BE2C (cell line): Measurements from ENCODE around the gene FARP1.

ENCODE experiments used
- DNase-seq: peaks from one replicate; pipeline ENCODE4 v3.0.0-alpha.2; 2020
- H3K27me3 ChIP-seq: fragments of 250-450 bp; sonication (Bioruptor Pico); 2 replicates; pipeline ENCODE4 v1.5.1; 2020; ENCODE audit warnings: mild to moderate bottlenecking
- H3K36me3 ChIP-seq: fragments of 250-450 bp; sonication (Bioruptor Pico); 2 replicates; pipeline ENCODE4 v1.5.1; 2020; ENCODE audit warnings: mild to moderate bottlenecking
- H3K4me1 ChIP-seq: fragments of 250-450 bp; sonication (Bioruptor Pico); 2 replicates; pipeline ENCODE4 v1.5.1; 2020
- H3K4me3 ChIP-seq: 2 replicates; pipeline ENCODE4 v1.5.1; 2011; ENCODE audit warnings: low read depth, low read length
- H3K9me3 ChIP-seq: fragments of 250-450 bp; sonication (Bioruptor Pico); 2 replicates; pipeline ENCODE4 v1.5.1; 2020
- CTCF ChIP-seq: IDR thresholded peaks from 2 replicates; pipeline ENCODE4 v1.5.1; 2012; ENCODE audit warnings: mild to moderate bottlenecking, low read depth, low read length

The FARP1 gene

GRCh38 chr13:98175043-98175442 lies 32.1 kb downstream of the FARP1 start:
- no peaks in the 10 kb centered on the region; the same call in 1 of the 2 replicates for H3K36me3 ChIP-seq
- no peak for DNase-seq
- no peak overlapping the region for H3K4me3 ChIP-seq
- H3K9me3 ChIP-seq, result no peaks in the 10 kb centered on the region
- H3K4me1 ChIP-seq, result peaks cover 19% of the 10 kb centered on the region
- H3K27me3 ChIP-seq, result no peaks in the 10 kb centered on the region
- no peak for TF ChIP-seq CTCF

GRCh38 chr13:98175823-98176222 lies 32.9 kb downstream of the FARP1 start:
- Histone ChIP-seq H3K27me3 (no peaks in the 10 kb centered on the region), H3K4me1 (peaks cover 19% of the 10 kb centered on the region), H3K9me3 (no peaks in the 10 kb centered on the region), H3K4me3 (no peak overlapping the region), H3K36me3 (no peaks in the 10 kb centered on the region; the same call in 1 of the 2 replicates)
- DNase-seq, result no peak
- no peak for TF ChIP-seq CTCF

- H3K4me3 ChIP-seq, result no peak within 1 kb of the TSS
- no peaks in the 10 kb centered on the region; the same call in 1 of the 2 replicates for H3K36me3 ChIP-seq
- H3K9me3 ChIP-seq, result no peaks in the 10 kb centered on the region
- no peaks in the 10 kb centered on the region for H3K27me3 ChIP-seq
- no peak for DNase-seq
- peaks cover 14% of the 10 kb centered on the region for H3K4me1 ChIP-seq
- TF ChIP-seq CTCF, result no peak
These were observed 34.1 kb downstream of the FARP1 start, which contains the start of gene RNF113B for GRCh38 chr13:98176777-98177608. Gene RNF113B (minus strand): TSS chr13:98177269. CDS start chr13:98177236, 33 bp downstream.

GRCh38 chr13:98180092-98180491 lies 37.2 kb downstream of the FARP1 start:
- no peaks in the 10 kb centered on the region for H3K27me3 ChIP-seq
- no peak for TF ChIP-seq CTCF
- H3K9me3 ChIP-seq, result no peaks in the 10 kb centered on the region
- H3K4me1 ChIP-seq, result no peaks in the 10 kb centered on the region
- no peaks in the 10 kb centered on the region; the same call in 1 of the 2 replicates for H3K36me3 ChIP-seq
- no peak overlapping the region for H3K4me3 ChIP-seq
- DNase-seq, result no peak

GRCh38 chr13:98181111-98181815 lies 38.4 kb downstream of the FARP1 start:
- no peaks in the 10 kb centered on the region; the same call in 1 of the 2 replicates for H3K36me3 ChIP-seq
- DNase-seq, result no peak
- no peak for TF ChIP-seq CTCF
- H3K4me3 ChIP-seq, result no peak overlapping the region
- H3K9me3 ChIP-seq, result no peaks in the 10 kb centered on the region
- H3K4me1 ChIP-seq, result no peaks in the 10 kb centered on the region
- no peaks in the 10 kb centered on the region for H3K27me3 ChIP-seq

GRCh38 chr13:98182153-98182552 lies 39.3 kb downstream of the FARP1 start:
- DNase-seq, result no peak
- H3K4me1 ChIP-seq, result peaks cover 2% of the 10 kb centered on the region
- no peak for TF ChIP-seq CTCF
- H3K9me3 ChIP-seq, result no peaks in the 10 kb centered on the region
- H3K36me3 ChIP-seq, result no peaks in the 10 kb centered on the region; the same call in 1 of the 2 replicates
- H3K4me3 ChIP-seq, result no peak overlapping the region
- H3K27me3 ChIP-seq, result no peaks in the 10 kb centered on the region
